Forelimb muscle (tissue), 1 donor: Measurements from ENCODE around the gene SLBP. TPM values are rescaled to one million over a fixed set of nuclear protein-coding genes. Genes with fewer than 3 reads are reported as not detected.

Experiments
- DNase-seq: peaks from one replicate; pipeline ENCODE4 v3.0.0-alpha.2; 2013; ENCODE audit warnings: low read depth
- polyA plus RNA-seq: library from polyadenylated mRNA; unstranded; fragments of 120-200 nt; gene quantifications from one replicate; pipeline ENCODE4 v1.2.1, GENCODE V29; 2013; ENCODE audit not compliant: insufficient read length

Gene SLBP
- polyA plus RNA-seq, 1 donor = 32.2 TPM

- no peak for DNase-seq
These were observed 15.3 kb upstream of the SLBP start for GRCh38 chr4:1727117-1728031.

- DNase-seq = peak; percentile 57
These were observed 14.2 kb upstream of the SLBP start for GRCh38 chr4:1726146-1726934.

GRCh38 chr4:1725521-1725920, 13.4 kb upstream of the SLBP start:
- no peak for DNase-seq

GRCh38 chr4:1723131-1723801, 11.1 kb upstream of the SLBP start:
- no peak for DNase-seq

- no peak for DNase-seq
These were observed 10.5 kb upstream of the SLBP start for GRCh38 chr4:1722551-1723118.

- no peak for DNase-seq
These were observed 9.8 kb upstream of the SLBP start for GRCh38 chr4:1721666-1722550.

- DNase-seq = peak; percentile 80
These were observed 9.0 kb upstream of the SLBP start, which contains the start of the genes TACC3 and TMEM129 for GRCh38 chr4:1721003-1721665. Gene TACC3, plus strand, starts transcription at chr4:1721521. Its CDS starts 1,901 bp downstream, at chr4:1723422. Gene TMEM129, minus strand, starts transcription at chr4:1721323. Its CDS starts 486 bp downstream, at chr4:1720837.

- DNase-seq = no peak
These were observed 8.3 kb upstream of the SLBP start for GRCh38 chr4:1720163-1720983.

- DNase-seq = no peak
These were observed 6.2 kb upstream of the SLBP start for GRCh38 chr4:1718095-1718850.

GRCh38 chr4:1717129-1718094, 5.3 kb upstream of the SLBP start:
- no peak for DNase-seq

GRCh38 chr4:1716065-1716945, 4.2 kb upstream of the SLBP start:
- DNase-seq = no peak

GRCh38 chr4:1715002-1715758, 3.1 kb upstream of the SLBP start:
- DNase-seq = no peak

- no peak for DNase-seq
These were observed 2.3 kb upstream of the SLBP start for GRCh38 chr4:1714303-1715001.

GRCh38 chr4:1713003-1713851, 1.1 kb upstream of the SLBP start:
- no peak for DNase-seq
